GM18511 (cell line): ENCODE results near the gene IP6K1.
"Not testable (repeated sequence)": the region's sequence is repeated elsewhere in the genome, so short reads cannot be mapped to it uniquely, and the experiment has no call there.

Source experiments
- ATAC-seq: cut with Tn5 transposase; IDR thresholded peaks from one replicate; pipeline ENCODE4 v1.9.1; 2021; ENCODE audit warnings: mild to moderate bottlenecking, moderate library complexity; ENCODE audit not compliant: unreplicated experiment

IP6K1 gene

GRCh38 chr3:49771340-49771938 lies 14.9 kb downstream of the IP6K1 start:
- ATAC-seq = no peak

- no peak for ATAC-seq
These were observed 16.4 kb downstream of the IP6K1 start for GRCh38 chr3:49769926-49770325.

GRCh38 chr3:49769286-49769915 lies 16.9 kb downstream of the IP6K1 start:
- no peak for ATAC-seq

GRCh38 chr3:49763981-49764380 lies 22.4 kb downstream of the IP6K1 start:
- ATAC-seq = no peak

- no peak for ATAC-seq
These were observed 24.7 kb downstream of the IP6K1 start for GRCh38 chr3:49761661-49762060.

GRCh38 chr3:49759226-49759625 lies 27.1 kb downstream of the IP6K1 start:
- ATAC-seq = no peak

DNA sequence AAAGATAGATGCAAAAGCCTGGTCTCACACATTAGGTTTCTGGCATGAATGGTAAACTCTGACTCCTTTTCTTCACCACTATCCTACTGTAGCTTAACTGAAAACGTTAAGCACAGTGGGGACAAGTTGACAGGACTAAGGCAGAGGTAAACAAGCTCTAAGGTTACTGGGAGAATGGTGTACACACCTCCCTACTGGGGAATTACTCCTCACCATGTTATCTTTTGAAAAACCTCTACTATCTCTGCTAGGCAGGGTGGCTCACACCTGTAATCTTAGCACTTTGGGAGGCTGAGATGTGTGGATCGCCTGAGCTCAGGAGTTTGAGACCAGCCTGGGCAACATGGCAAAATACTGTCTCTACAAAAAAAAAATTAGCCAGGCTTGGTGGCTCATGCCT lies 29.1 kb downstream of the IP6K1 start:
- ATAC-seq = no peak

GRCh38 chr3:49756036-49756435 lies 30.3 kb downstream of the IP6K1 start:
- no peak for ATAC-seq

DNA sequence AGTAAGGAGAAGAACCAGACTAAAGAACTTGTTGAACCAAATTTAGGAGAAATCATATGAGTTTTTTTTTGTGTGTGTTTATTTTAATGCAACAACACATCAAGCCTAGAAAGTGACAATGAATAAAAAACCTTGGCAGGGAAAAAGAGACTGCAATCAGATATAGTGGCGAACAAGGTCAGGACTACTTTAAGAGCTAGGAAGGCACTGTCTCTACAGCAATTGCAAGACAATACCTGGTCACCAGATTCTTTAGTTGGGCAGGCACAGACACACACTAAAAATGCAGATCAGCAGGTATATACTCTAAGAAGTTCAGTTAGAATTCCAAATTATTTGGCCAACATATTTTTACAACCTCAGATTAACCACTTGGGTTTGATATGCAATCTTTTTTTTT lies 31.8 kb downstream of the IP6K1 start:
- no peak for ATAC-seq

DNA sequence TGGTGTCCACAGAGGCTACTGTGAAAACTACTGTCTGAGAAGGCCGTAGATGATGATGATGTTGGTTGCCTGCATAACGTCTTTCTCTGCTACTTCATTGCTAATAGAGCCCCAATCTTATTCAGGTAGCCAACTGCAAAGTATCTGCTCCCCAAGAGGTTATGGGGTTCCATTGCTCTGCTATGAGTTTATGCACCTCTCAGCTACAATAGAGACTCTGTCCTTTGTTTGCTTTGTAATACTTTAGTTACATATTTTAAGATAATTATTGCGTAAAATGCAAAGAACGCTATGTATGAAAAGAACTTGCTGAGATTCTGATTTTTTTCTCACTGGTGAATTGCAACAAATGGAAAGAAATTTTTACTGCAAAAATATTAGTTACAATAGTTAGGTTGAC lies 34.8 kb downstream of the IP6K1 start:
- no peak for ATAC-seq

- no peak for ATAC-seq
These were observed 36.3 kb downstream of the IP6K1 start for GRCh38 chr3:49750056-49750455.

GRCh38 chr3:49748874-49749273 lies 37.5 kb downstream of the IP6K1 start:
- not testable (repeated sequence) for ATAC-seq

DNA sequence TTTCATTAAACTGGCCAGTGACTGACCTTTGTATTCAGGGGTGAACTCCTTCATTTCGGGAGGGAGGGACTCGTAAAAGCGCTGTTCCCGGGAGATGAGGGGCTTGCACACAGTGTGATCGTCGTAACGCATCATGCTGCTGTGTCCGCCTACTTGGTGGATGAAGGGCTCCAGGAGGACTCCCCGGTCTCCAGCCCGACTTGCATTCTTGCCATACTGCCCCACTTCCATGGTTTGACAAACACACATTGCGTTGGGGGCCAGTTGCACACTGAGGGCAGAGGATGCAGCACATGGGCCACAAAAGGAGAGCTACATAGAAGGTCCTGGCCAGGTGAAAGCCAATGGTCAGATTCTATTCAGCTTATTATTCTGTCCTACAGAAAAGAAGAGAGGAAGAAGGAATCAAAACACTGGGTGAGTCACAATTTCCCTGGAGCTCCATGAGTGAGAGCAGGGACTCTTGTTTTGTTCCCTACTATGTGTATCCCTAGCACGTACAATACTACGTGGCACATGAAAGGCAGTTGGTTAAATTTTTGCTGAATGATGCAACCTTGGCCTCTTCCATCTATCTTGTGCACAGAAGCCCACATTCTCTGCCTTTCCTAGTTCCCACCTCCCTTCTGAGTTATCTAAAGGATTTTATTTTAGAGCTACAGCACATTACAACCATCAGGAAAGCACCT lies 38.4 kb downstream of the IP6K1 start:
- ATAC-seq = no peak

DNA sequence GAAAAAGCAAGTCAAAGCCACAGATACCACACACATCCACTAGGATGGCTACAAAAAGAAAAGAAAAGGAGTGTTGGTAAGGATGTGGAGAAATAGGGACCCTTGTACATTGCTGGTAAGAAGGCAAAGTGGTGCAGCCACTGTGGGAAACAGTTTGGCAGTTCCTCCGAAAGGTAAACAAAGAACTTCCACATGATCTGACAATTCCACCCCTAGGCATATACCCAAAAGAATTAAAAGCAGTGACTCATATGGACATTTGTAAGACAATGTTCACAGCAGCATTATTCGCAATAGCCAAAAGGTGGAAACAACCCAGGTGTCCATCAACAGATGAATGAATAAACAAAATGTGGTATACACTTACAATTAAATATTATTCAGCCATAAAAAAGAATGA lies 40.4 kb downstream of the IP6K1 start:
- no peak for ATAC-seq

- ATAC-seq = no peak
These were observed 45.9 kb downstream of the IP6K1 start for GRCh38 chr3:49740427-49740826.

DNA sequence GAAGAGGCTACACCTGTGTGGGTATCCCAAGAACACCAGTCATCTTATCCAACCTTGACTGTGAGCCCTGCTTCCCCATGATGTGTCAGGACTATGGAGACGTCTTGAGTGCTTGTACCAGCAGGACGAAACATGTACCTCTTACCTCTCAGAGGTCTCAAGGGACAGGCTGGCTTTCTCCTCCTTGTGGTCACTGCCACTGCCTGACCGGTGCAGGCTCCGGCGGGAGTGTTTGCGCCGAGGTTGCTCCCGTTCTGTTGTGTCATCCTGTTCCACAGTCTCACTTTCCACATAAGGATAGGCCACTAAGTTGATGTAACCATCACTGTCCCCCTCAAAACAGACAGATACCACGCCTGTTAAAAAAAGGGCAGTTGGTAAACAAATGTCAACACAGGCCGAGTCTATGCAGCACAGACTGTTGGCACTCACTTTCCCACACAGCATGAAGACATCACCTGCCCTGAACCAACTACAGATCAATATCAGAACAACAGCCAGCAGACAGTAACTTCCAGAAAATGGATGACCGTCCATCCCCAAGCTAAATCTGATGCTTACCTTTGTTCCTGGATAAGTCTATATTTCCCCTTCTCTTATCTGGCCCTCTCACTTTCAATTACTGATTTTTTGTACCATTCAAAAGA lies 48.2 kb downstream of the IP6K1 start:
- no peak for ATAC-seq

DNA sequence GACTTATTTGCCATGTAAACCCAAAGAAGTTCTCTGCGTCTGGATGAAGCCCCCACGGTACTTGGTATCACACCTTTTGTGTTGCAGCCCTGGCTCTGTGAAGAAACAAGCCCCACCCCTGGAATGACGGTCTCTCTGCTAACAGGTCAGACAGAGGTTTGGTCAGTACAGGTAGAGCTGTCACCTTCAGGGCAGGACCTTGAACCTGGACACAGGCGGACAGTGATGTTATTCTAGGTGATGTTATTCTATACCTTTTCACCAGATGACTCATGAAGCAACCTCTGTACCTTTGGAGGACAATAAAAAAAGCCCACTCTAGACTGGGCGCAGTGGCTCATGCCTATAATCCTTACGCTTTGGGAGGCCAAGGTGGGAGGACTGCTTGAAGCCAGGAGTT lies 51.6 kb downstream of the IP6K1 start:
- no peak for ATAC-seq

- ATAC-seq = no peak
These were observed 52.8 kb downstream of the IP6K1 start for GRCh38 chr3:49733551-49733950.

GRCh38 chr3:49732597-49732996 lies 53.7 kb downstream of the IP6K1 start:
- ATAC-seq = no peak

GRCh38 chr3:49729966-49730609 lies 56.3 kb downstream of the IP6K1 start:
- ATAC-seq = no peak

- no peak for ATAC-seq
These were observed 58.4 kb downstream of the IP6K1 start for GRCh38 chr3:49727924-49728361.
